Testis (tissue), 3 donors: Measurements from ENCODE around the gene MEA1. TPM values are rescaled to one million over a fixed set of nuclear protein-coding genes. Genes with fewer than 3 reads are reported as not detected.

Experiments
- DNase-seq: peaks from one replicate; pipeline ENCODE4 v3.0.0-alpha.2; 2019
- H3K27ac ChIP-seq, 2 donors: fragments of 200-600 bp; sonication (generic); one replicate each; pipeline ENCODE4 v1.5.1; 2019
- H3K27me3 ChIP-seq: fragments of 200-600 bp; sonication (generic); one replicate; pipeline ENCODE4 v1.5.1; 2019
- H3K36me3 ChIP-seq: fragments of 200-600 bp; sonication (generic); one replicate; pipeline ENCODE4 v1.5.1; 2017; ENCODE audit warnings: low read depth; ENCODE audit errors: missing control alignments
- H3K4me1 ChIP-seq: fragments of 200-600 bp; sonication (generic); one replicate; pipeline ENCODE4 v1.5.1; 2019
- H3K4me3 ChIP-seq, 2 donors: fragments of 200-600 bp; sonication (generic); one replicate each; pipeline ENCODE4 v1.5.1; 2017 to 2019
- H3K9me3 ChIP-seq: fragments of 200-600 bp; sonication (generic); one replicate; pipeline ENCODE4 v1.5.1; 2017
- POLR2A ChIP-seq: fragments of 450-650 bp; IDR thresholded peaks from one replicate; pipeline ENCODE4 v1.6.1; 2017; ENCODE audit warnings: antibody characterized with exemption, mild to moderate bottlenecking, moderate library complexity
- WGBS, 2 donors: methylation state at CpG; one replicate each; pipeline ENCODE4 v1.1.5; 2018; 5-methylcytosine and 5-hydroxymethylcytosine counted together
- intact Hi-C: fragments of 100-400 bp; cut with DNase I; formaldehyde crosslinking; loops from one replicate; pipeline ENCODE4 v1.15.1; 2023; ENCODE audit warnings: low total_unique reads
- polyA plus RNA-seq: library from polyadenylated mRNA; stranded (reverse); fragments of 350-450 nt; fragmentation: Illumina TruSeq; extraction: RNeasy Lipid Tissue Mini Kit (QIAGEN cat#74804); gene quantifications from one replicate; pipeline ENCODE4 v1.2.3, GENCODE V29; 2014; ENCODE audit warnings: low read depth, low replicate concordance; ENCODE audit not compliant: insufficient read depth
- total RNA-seq, 2 donors: library from RNA; depleted of rRNA; stranded (reverse); fragments of >200 nt; gene quantifications; one replicate each; pipeline ENCODE4 v1.2.3, GENCODE V29; 2016
- TF ChIP-seq, protein P1 (sequence below), 3 experiments: fragments of 450-650 bp in 2 of 3; fragments of 200-600 bp in 1 of 3; sonication (generic) in 1 of 3; IDR thresholded peaks; one replicate each; pipeline ENCODE4 v1.5.1; 2016 to 2019; ENCODE audit warnings: antibody characterized with exemption in 3 of 3, mild to moderate bottlenecking in 2 of 3, moderate library complexity in 1 of 3

Gene MEA1
- total and polyA plus RNA-seq, 3 donors from 2014 or later: 132 to 522 (median 175) TPM

DNA sequence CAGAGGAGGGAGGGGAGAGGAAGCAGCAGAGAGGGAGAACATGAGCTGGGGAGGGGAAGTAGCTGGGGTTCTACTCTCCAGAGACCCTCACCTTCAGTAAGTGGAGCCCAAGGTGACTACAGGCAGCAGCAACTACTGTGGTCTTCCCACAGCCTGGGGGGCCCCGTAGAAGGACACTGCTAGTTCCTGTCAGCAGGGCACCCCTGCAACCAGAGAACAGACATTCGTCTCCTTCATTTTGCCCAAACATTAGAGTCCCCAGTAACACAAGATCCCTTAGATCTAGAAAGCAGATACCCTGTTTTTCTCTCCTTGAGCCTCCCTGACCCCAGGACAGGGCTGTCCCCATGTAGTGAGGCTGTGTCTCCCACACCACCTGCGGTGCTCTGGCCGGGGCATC, 45.0 kb downstream of the MEA1 start:
- Histone ChIP-seq H3K27me3 (no peaks in the 10 kb centered on the region), H3K27ac (no peak overlapping the region), H3K4me3 (no peak overlapping the region), H3K4me1 (no peaks in the 10 kb centered on the region), H3K9me3 (no peaks in the 10 kb centered on the region), H3K36me3 (no peaks in the 10 kb centered on the region)
- TF ChIP-seq, protein P1, sequence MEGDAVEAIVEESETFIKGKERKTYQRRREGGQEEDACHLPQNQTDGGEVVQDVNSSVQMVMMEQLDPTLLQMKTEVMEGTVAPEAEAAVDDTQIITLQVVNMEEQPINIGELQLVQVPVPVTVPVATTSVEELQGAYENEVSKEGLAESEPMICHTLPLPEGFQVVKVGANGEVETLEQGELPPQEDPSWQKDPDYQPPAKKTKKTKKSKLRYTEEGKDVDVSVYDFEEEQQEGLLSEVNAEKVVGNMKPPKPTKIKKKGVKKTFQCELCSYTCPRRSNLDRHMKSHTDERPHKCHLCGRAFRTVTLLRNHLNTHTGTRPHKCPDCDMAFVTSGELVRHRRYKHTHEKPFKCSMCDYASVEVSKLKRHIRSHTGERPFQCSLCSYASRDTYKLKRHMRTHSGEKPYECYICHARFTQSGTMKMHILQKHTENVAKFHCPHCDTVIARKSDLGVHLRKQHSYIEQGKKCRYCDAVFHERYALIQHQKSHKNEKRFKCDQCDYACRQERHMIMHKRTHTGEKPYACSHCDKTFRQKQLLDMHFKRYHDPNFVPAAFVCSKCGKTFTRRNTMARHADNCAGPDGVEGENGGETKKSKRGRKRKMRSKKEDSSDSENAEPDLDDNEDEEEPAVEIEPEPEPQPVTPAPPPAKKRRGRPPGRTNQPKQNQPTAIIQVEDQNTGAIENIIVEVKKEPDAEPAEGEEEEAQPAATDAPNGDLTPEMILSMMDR (IDR thresholded peaks at IDR 0.05): no peak
- TF ChIP-seq POLR2A: no peak
- DNase-seq: no peak
- intact Hi-C loops: no loop called here
- 70 to 92% methylated on average over 4 of the region's 4 CpGs for WGBS, 2 donors

DNA sequence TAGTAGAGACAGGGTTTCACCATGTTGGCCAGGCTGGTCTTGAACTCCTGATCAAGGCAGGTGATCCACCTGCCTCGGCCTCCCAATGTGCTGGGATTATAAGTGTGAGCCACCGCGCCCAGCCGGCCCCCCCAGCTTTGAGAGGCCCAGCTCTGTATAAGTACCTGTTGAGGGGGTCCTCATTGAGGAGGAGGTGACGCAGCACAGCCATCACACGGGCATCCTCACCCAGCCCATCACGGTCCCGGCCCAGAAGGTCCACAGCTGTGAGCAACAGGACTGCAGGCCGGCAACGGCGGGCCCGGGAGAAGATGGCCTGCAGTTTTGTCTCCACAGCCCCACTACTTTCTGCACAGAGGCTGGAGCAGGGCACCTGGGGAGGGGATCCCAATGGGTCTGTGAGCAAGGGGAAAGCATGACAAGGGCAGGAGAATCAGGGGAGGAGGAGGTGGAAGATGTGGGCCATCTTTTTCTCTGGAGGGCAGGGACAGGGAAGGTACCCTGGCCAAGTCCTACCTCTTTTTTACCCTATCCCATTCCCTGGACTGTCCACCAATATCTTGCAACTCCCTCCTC, 45.5 kb downstream of the MEA1 start:
- Histone ChIP-seq H3K36me3 (no peaks in the 10 kb centered on the region), H3K4me3 (no peak overlapping the region), H3K9me3 (no peaks in the 10 kb centered on the region), H3K27ac (no peak overlapping the region), H3K27me3 (no peaks in the 10 kb centered on the region), H3K4me1 (no peaks in the 10 kb centered on the region)
- DNase-seq: no peak
- 87 to 94% methylated on average over 9 to 12 of the region's 12 CpGs for WGBS, 2 donors
- TF ChIP-seq, protein P1 (IDR thresholded peaks at IDR 0.05): no peak
- no peak for TF ChIP-seq POLR2A
- intact Hi-C loops: no loop called here

DNA sequence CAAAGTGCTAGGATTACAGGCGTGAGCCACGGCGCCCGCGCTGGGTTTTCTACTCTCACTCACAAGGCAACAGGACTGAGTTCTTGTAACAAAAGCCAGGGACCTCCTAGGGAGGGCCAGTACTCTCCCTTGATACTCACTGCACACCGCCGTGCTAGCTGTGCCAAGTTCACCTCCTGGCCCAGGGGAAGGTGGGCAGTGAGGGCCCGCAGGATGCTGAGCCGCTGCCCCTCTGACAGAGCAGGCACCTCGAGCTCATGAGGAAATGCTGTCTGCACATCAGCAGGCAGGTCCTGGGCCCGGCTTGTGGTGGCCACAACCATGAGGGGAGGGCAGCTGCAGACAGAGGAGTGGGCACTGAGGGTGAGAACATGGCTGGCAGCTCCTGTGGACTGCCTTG, 46.5 kb downstream of the MEA1 start:
- Histone ChIP-seq H3K27me3 (no peaks in the 10 kb centered on the region), H3K4me3 (no peak overlapping the region), H3K36me3 (no peaks in the 10 kb centered on the region), H3K27ac (no peak overlapping the region), H3K4me1 (no peaks in the 10 kb centered on the region), H3K9me3 (no peaks in the 10 kb centered on the region)
- no peak for TF ChIP-seq POLR2A
- TF ChIP-seq, protein P1 (IDR thresholded peaks at IDR 0.05): no peak
- WGBS, 2 donors: 94 to 95% methylated on average over 11 of the region's 11 CpGs
- no peak for DNase-seq
- intact Hi-C loops: no loop called here

DNA sequence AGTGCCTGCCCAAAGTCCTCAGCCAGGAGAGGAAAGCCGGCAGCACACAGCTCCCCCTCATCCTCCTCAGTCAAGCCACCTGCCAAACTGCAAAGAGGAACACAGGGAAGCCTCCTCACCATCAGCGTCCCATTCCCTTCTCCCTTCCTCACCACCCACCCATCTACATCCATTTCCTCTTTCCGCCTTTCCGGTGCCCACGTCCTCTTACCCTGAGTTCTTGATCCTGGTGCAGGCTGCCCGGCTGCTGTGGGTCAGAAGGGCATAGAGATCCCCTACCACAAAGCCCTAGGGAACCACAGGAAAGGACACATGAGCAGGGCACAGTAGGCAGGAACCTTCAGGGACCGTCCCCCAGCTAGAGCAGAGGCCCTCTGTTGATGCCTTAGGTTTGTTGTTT, 47.2 kb downstream of the MEA1 start:
- H3K27me3 ChIP-seq: no peaks in the 10 kb centered on the region
- no peaks in the 10 kb centered on the region for H3K9me3 ChIP-seq
- no peak for DNase-seq
- H3K36me3 ChIP-seq: no peaks in the 10 kb centered on the region
- intact Hi-C loops: no loop called here
- H3K27ac ChIP-seq: no peak overlapping the region
- H3K4me1 ChIP-seq: no peaks in the 10 kb centered on the region
- H3K4me3 ChIP-seq: no peak overlapping the region
- TF ChIP-seq POLR2A: no peak
- TF ChIP-seq, protein P1 (IDR thresholded peaks at IDR 0.05): no peak
- WGBS, 2 donors: 74 to 85% methylated on average over 7 of the region's 7 CpGs
